ENCODE results near the gene BCAS1. TPM values are rescaled to one million over a fixed set of nuclear protein-coding genes. Genes with fewer than 3 reads are reported as not detected.
A peak's percentile ranks its signal among the peaks of the same experiment; 100 is the strongest.

BCAS1 gene
- total RNA-seq, 1 experiment from 2014 or later, result 0.07 TPM

DNA sequence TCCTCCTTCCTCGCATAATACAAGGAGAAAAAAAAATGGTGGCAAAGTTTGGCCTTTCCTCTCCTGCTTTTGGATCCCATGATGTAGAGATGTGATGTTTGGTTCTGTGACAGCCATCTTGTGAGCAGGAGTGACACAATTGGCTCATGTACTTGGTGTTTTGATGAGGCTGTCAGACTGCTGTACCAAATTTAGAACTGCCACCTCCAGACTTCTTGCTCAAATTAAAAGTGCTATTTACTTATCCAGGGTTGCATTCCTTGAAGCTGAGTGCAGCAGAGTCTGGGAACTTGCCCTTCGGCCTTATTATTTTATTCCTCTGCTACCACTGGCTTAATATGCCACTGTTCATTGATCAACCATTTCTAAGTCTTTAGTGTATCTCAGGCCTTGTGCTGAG lies 21.9 kb downstream of the BCAS1 start:
- DNase-seq (ENCODE audit: low spot score), result no peak

DNA sequence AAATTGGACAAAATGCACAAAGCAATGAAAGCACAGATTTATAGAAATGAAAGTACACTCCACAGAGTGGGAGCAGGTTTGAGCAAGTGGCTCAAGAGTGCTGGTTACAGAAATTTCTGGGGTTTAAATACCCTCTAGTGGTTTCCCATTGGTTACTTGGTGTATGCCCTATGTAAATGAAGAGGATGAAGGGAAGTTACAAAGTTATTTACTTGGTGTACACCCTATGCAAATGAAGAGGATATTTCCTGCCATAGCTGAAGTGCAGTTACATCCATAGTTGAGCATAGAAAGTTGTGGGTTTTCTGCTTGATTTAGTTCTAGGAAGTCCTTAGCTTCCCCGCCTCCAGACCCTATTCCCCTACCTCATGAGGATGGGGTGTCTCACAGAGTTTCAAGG lies 22.7 kb downstream of the BCAS1 start:
- DNase-seq (ENCODE audit: low spot score), result no peak

DNA sequence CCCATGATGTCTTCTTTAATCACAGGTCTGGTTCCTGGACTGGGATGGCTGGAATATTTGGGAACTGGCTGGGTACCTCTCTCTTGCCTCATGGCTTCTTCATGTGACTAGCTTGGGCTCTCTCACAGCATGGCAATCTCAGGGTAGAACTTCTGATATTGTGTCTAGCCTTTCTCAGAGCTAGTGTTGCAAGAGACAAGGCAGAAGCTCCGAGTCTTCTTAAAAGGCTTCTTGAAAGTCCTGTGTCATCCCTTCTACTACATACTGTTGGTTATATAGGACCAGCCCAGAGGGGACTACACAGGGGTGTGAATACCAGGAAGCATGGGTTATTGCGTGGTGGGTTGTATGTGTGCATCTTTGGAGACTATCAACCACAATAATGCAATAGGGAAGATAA lies 23.3 kb downstream of the BCAS1 start:
- DNase-seq (ENCODE audit: low spot score), result no peak

DNA sequence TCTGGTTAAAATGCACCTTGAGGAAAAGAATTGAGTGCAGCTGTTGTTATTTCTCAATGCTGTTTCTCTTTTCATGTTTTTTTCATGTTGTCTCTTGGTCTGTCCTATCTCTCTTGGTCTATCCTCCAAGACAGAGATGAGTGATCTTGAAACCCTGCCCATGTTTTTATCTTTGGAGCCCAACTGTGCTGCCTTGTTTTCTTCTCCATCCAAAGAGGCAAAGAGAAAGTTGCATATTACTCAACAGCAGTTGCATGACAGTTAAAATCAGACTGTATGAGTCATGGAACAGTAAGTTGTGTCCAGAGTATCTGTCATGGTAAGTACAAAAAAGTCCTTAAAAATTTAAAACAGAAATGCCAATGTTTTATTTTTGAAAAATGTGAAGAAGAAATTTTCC lies 26.2 kb downstream of the BCAS1 start:
- peak; percentile 54 for DNase-seq (ENCODE audit: low spot score)

DNA sequence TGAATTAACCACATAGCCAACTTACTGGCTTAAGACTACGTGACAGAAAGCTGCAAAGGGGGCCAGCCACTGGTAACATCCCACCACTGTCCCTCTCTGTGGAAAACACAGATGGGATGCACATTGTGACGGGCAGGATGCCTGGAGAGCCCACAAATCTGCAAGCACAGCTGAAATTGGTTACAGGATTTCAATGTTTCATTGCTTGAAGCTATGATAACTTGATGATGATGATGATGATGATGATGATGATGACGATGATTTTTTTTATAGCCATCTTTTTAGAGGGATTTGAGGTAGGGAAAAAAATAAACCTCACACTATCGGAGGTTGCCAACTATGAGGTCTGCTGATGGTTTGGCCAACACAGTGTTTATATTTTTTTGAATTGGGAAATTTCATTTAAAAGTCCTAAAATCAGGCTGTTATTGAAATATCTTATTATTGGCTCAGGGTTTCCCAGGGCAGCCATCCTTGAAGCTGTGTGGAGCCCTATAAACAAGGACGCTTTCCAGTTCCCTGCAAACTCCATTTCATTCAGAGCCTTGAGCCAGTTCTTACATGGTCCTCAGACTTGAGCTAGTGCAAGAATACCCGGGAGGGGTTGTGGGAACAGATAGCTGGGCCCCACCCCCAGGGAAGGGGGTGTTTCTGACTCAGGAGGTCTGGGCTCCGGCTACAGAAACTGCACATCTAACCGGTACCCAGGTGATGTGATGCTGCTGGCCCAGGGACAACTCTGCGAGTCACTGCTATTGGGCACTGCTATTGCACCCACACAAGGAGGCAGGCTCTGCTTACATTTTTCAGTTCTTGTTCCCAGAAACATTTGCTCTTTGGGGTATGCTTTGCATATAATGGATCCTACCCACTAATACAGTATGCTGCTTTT lies 27.1 kb downstream of the BCAS1 start:
- DNase-seq (ENCODE audit: low spot score), result peak; percentile 22

DNA sequence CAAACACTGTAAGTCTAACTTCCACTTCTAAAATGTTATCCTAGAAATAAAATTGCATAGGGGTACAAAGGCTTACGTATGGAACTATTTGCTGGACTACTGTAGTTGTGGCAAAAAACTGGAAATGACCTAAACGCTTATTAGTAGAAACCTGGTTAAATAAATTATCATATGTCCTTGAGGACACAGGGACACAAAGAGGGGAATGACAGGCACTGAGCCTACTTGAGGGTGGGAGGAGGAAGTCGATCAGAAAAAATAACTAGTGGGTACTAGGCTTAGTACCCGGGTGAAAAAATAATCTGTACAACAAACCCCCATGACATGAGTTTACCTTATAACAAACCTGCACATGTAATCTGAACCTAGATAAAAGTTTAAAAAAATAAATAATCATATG lies 28.4 kb downstream of the BCAS1 start:
- DNase-seq (ENCODE audit: low spot score), result no peak

DNA sequence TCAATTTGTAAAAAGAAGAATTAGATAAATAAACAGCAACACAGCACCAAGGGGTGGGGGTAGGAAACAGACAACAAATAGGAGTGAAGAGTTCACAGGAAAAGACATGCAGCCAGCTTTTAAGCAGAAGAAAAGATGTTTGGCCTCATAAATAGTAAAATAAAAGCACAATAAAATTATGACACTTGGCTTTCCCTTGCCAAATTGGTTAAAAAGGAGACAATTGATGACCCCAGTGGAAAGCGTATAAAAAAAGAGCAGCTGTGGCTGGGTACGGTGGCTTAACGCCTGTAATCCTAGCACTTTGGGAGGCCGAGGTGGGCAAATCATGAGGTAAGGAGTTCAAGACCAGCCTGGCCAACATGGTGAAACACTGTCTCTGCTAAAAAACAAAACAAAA lies 29.1 kb downstream of the BCAS1 start:
- no peak for DNase-seq (ENCODE audit: low spot score)

DNA sequence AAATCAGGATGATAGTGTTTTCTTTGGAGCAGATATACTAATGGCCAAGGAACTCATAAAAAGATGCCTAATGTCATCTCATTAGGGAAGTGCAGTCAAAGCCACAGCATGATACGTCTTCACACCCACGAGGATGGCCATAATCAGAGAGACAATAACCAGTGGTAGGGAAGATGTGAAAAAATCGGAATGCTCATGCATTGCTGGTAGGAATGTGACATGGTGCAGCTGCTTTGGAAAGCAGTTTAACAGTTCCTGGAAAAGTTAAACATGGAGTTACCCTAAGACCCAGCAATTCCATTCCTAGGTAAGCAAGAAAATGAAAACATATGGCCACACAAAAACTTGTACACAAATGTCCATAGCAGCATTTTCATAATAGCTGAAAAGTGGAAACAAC lies 29.9 kb downstream of the BCAS1 start:
- no peak for DNase-seq (ENCODE audit: low spot score)

DNA sequence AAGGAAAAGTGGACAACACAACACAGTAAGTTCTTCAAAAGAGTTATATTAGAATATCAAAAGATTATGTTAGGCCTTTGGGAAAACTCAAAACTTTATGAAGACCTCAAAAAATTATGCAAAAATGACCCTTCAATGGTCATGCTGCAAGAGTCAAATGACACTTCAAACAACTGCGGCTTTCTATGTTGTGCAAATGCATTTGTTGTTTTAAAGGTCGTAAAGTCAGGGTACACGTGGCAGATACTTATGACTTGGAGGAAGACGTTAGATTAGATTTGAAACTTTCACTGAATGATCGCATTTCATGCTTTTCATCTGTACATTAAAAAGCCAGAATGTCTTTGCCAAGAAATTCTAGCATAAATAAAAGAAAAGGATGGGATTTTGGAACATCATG lies 31.4 kb downstream of the BCAS1 start:
- DNase-seq (ENCODE audit: low spot score), result no peak

DNA sequence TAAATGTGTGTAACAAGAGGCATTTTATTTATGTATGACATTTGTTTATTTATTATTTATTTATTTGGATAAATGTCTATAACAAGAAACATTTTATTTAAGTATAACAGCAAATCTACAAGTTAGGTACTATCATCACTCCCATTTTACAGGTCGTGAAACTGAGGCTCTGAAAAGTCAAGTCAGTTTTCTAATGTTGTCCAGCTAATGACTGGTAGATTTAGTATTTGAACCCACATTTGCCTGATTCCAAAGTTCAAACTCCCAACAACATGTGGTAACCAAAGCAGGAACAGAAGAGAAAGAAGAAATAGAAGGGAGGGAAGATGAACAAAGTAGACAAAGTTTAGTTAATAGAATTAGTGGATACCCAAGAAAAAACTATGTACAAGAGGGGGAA lies 32.9 kb downstream of the BCAS1 start:
- DNase-seq (ENCODE audit: low spot score), result no peak

DNA sequence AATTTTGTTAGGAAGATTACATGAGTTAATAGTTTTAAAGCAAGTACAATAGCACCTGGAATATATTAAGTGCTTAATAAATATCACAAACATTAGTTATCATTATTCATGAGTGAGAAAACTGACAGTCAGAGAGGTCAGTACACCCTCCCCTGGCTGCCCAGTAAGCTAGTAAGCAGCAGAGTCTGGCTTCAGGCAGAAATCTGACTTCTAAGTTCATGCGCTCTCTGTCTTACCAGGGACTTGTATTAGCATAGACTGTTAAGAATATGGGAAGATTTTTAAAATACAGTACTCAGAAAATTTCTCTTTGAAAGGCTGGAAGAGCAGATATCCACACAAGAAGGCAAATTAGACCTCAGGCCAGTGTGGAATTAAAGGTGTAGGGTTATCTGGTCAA lies 40.8 kb downstream of the BCAS1 start:
- no peak for DNase-seq (ENCODE audit: low spot score)

DNA sequence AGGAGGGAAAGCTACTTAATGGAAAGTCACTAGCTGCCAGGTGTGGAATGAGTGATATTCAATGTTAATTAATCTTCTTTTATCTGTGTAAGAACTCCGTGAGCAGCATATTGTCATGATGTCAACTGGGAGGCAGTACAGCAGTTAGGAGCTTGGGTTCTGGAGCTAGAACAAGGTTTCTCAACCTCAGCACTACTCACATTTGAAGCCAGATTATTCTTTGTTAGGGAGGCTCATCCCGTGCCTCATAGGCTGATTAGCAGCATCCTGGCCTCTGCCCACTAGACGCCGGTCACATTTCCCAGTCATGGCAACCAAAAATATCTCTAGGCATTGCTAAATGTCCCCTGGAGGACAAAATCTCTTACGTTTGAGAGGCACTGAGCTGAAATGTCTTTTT lies 41.2 kb downstream of the BCAS1 start:
- DNase-seq (ENCODE audit: low spot score), result no peak

DNA sequence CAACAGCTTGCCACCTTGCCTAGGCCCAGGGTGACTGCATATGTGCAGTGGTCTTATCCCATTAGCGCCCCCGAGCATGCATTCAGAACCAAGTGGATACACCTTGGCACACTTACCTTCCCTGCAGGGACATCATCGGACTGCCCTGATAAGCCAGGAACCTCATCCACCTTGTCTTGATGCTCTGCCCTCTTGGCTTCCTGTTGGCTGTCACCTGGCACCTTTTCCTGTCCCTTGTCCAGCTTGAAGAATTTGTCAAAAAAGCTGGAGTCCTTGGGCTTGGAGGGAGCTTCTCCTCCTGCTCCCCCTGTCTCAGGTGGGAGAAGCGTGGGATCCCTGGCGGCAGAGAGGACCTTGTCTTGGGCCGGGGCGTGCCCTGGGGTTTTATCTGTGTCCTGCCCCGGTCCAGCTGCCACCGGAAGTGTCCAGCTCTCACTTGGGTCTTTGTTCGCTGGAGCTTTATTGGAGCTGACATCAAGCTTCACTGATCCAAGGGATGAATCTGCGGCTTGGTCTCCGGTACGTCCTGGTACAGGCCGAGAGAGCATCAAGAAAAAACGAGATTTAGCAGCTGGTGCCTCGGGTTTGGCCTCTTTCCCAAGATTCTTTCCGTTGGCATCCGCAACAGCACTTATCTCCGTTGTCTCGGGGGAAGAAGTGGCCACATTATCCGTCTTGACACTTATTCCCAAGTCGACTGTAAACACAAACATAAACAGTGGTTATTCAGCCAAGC lies 42.0 kb downstream of the BCAS1 start:
- DNase-seq (ENCODE audit: low spot score), result no peak

DNA sequence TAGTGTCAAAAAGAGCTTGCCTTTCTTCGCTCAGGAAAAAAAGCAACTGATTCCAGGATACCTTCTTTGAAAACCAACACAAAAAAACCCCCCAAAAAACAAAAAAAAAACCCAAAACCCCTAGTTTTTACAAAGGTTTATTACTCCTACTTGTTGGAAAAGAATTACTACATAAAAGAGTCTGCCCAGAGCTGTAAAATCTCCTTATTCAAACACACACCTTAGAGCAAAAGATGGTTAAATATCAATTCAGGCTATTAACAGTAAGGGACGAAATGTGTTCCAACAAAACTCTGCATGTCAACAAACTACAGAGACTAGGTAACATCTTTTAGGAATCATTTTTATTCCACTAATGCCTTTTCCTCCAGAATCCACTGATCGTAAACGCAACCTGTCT lies 42.7 kb downstream of the BCAS1 start:
- no peak for DNase-seq (ENCODE audit: low spot score)

DNA sequence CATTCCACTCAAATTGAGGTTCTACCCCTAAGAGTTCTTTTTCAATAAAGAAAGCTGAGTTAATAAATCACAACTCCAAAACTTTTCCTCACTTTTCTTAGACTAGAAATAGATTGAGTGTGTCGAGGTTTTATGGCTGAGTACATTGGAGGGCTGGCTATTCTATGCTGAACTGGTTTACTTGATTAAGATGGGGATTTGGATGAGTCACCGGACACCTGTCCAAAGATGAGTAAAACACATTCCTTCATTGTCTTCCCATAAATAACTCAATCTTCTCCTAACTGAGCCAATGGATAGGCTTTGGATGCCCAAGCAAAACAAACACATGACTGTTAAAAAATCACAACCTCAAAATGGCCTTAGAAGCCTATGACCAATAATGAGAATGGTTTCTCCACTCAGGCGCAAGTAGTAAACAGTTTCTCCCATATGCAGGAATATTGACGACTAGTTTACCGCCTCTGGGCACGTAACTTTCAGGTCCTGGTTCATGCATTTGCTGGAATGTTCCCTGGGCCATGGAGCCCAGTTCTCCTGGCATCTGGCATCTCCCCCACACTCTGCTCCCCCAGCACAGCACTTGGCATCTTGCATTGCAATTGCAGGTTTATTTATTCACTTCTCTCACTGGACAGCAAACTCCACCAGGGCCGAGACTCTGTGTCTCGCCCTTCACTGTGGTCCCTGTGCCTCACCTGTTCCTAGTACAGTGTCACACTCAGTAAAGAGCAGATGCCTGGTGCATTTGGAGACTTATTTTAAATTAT lies 43.9 kb downstream of the BCAS1 start:
- peak; percentile 10 for DNase-seq (ENCODE audit: low spot score)

DNA sequence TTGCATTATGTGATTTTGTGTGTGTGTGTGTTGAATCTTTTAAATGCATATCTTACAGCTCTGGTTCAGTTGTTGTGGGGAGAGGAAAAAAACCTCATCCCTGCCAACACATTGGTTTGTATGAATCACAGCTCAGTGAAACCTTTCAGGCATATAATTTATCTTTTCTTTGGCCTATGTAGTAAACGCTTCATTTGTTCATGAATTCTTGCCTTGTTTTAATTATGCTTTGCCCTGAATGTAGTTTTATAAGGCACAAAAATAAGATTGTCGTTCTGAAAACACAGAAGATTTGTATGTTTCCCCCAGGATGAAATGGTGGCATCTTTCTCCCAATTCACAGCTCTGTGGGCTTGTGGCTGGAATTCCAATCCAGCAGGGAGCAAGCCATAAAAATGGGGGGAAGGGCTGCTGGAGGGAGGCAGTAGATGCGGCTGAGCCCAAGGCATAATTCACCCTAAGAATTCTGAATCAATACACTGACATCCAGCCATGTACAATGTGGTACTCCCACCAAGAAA lies 45.1 kb downstream of the BCAS1 start:
- DNase-seq (ENCODE audit: low spot score), result peak; percentile 60

DNA sequence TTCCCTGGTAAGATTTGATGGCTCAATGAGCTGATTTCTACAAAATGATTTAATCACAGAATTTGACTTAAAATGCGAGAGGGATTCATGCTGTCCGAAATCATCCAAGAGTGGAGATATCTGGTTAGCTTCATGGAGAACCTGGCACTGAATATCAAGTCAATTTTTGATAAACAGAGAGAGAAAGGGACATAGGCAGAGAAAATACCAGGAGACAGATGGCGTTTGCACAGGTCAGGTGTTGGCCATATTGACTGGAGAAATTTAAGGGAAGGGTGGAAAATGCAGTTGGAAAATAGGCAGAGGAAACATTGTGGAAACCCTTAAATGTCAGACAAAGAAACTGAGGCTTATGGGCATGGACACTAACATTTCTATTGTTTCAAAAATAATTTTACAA lies 47.0 kb downstream of the BCAS1 start:
- no peak for DNase-seq (ENCODE audit: low spot score)

DNA sequence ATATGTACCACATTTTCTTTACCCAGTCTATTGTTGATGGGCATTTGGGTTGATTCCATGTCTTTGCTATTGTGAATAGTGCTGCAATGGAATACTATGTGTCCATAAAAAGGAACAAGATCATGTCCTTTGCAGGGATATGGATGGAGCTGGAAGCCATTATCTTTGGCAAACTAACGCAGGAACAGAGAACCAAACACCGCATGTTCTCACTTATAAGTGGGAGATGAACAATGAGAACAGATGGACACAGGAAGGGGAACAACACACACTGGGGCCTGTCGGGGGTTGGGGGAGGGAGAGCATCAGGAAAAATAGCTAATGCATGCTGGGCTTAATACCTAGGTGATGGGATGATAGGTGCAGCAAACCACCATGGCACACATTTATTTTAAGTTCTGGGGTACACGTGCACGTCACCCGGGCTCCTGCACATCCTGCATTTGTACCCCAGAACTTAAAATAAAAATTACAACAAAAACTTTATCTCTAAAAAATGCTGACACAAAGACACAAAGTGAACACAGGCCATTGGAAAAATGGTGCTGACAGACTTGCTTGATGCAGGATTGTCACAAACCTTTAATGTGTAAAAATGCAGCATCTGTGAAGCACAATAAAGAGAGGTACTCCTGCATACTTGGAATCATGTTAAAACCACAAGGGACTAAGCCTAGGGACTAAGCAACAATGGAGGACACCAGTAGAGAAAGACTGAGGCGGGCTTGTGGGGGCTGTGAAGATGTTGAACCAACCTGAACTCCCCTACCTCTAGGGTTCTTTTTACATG lies 48.8 kb downstream of the BCAS1 start:
- no peak for DNase-seq (ENCODE audit: low spot score)

DNA sequence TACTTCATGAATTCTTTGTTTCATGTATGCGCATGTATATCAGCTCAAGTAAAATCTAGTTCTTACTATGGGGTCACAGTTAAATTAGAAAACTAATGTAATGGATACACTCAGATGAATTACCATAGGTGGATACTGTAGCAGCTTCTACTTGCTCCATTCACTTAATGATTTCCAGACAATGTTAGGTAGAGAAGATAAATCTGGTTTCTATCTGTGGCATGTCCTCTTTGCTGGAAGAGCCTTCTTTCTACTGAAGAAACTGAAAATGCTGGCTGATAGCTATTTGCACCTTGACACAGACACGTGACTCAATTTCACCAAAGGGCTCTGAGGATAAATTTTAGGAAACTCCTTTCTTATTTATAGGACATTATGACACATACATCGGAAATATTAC lies 49.5 kb downstream of the BCAS1 start:
- no peak for DNase-seq (ENCODE audit: low spot score)

DNA sequence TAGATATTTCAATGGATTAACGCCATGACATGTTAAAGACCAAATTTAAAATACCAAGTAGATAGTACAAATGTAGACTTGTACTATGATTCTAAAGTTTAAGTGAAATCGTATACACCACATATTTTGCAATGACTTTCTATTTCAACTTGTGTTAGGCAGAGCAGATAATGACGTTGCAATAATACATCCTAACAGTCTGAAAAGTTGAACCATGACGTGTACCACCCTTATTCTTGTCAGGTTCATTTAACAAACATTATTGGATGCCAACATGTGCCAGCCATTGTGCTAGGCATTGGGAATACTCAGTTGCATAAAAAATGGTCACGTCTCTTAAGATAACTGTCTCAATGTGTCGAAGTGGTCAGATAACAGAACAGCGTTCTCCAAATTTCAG lies 50.0 kb downstream of the BCAS1 start:
- no peak for DNase-seq (ENCODE audit: low spot score)

DNA sequence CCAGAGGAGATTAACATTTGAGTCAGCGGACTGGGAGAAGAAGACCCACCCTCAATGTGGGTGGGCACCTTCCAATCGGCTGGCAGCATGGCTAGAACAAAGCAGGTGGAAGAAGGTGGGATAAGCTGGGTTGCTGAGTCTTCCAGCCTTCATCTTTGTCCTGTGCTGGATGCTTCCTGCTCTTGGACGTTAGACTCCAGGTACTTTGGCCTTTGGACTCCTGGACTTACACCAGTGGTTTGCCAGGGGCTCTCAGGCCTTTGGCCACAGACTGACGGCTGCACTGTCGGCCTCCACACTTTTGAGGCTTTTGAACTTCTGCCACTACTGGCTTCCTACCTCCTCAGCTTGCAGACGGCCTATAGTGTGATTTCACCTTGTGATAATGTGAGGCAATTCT lies 50.8 kb downstream of the BCAS1 start:
- DNase-seq (ENCODE audit: low spot score), result no peak

DNA sequence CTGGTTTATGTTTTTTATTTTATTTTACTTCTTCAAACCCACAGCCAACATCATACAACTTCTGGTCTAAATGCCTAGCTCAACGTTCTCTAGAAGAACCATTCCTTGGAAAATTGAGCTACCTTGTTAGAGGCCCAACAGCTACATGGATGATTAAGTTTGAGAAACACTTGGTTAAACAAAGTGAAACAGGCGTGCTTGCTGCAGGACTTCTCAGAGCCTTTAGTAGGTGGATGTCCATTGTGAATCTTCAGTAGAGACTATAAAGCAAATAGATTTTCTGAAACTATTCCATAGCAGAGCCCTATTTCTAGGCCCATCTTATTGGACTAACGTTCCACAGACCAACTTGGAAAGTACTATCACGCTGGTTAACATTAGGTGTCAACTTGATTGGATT lies 51.3 kb downstream of the BCAS1 start:
- DNase-seq (ENCODE audit: low spot score), result no peak
